GM12878 (cell line): ENCODE measurements around the gene TSEN34. TPM values are rescaled to one million over a fixed set of nuclear protein-coding genes. Genes with fewer than 3 reads are reported as not detected.

Experiments
- ATF7 ChIP-seq: fragments of 450-650 bp; IDR thresholded peaks from 2 replicates; pipeline ENCODE4 v1.6.1; 2016; ENCODE audit warnings: low read depth, mild to moderate bottlenecking
- CBFB ChIP-seq: IDR thresholded peaks from 2 replicates; pipeline ENCODE4 v1.6.1; 2016; ENCODE audit warnings: antibody characterized with exemption, low read depth
- CEBPB ChIP-seq, 2 experiments: fragments of 150-350 bp in 1 of 2; IDR thresholded peaks; 2 replicates each; pipeline ENCODE4 v1.6.1; 2012 to 2014; ENCODE audit warnings: low read depth in 2 of 2, low read length in 2 of 2, borderline replicate concordance in 1 of 2, inconsistent platforms in 1 of 2
- CHD1 ChIP-seq: IDR thresholded peaks from 2 replicates; pipeline ENCODE4 v1.6.1; 2012; ENCODE audit warnings: low read depth, low read length, improper control_type of control experiment
- ELK1 ChIP-seq: IDR thresholded peaks from 2 replicates; pipeline ENCODE4 v1.6.1; 2012; ENCODE audit warnings: low read depth, low read length, improper control_type of control experiment
- EP300 ChIP-seq, 2 experiments: fragments of 150-350 bp in 1 of 2; IDR thresholded peaks; 2 replicates each; pipeline ENCODE4 v1.6.1; 2011 to 2012; ENCODE audit warnings: low read depth in 2 of 2, low read length in 2 of 2, borderline replicate concordance in 1 of 2, improper control_type of control experiment in 1 of 2, inconsistent platforms in 1 of 2; ENCODE audit not compliant: control insufficient read depth in 1 of 2
- FOXK2 ChIP-seq: fragments of 450-650 bp; IDR thresholded peaks from 2 replicates; pipeline ENCODE4 v1.6.1; 2017; ENCODE audit warnings: mild to moderate bottlenecking, moderate library complexity
- HDAC2 ChIP-seq: fragments of 200-600 bp; sonication (generic); IDR thresholded peaks from 2 replicates; pipeline ENCODE4 v1.6.1; 2017
- HDAC6 ChIP-seq: fragments of 200-600 bp; sonication (generic); IDR thresholded peaks from one replicate; pipeline ENCODE4 v1.8.0; 2017; ENCODE audit warnings: antibody characterized with exemption; ENCODE audit not compliant: unreplicated experiment
- JUND ChIP-seq: IDR thresholded peaks from 2 replicates; pipeline ENCODE4 v1.6.1; 2012; ENCODE audit warnings: low read depth, mild to moderate bottlenecking, low read length, improper control_type of control experiment, moderate library complexity
- KAT2A ChIP-seq: conservative IDR thresholded peaks from 2 replicates; pipeline ENCODE4 v1.6.1; 2011; ENCODE audit warnings: low read depth, low read length; ENCODE audit not compliant: control insufficient read depth
- MTA3 ChIP-seq: IDR thresholded peaks from 2 replicates; pipeline ENCODE4 v1.6.1; 2012; ENCODE audit warnings: low read length, inconsistent platforms, borderline replicate concordance
- MYB ChIP-seq: fragments of 150-350 bp; IDR thresholded peaks from 2 replicates; pipeline ENCODE4 v1.6.1; 2014; ENCODE audit warnings: mild to moderate bottlenecking, low read depth, low read length, borderline replicate concordance
- NR2C1 ChIP-seq: fragments of 450-650 bp; IDR thresholded peaks from 2 replicates; pipeline ENCODE4 v1.6.1; 2017; ENCODE audit warnings: antibody characterized with exemption, mild to moderate bottlenecking, moderate library complexity
- NR2C2 ChIP-seq: IDR thresholded peaks from 2 replicates; pipeline ENCODE4 v1.6.1; 2011; ENCODE audit warnings: borderline replicate concordance, low read depth; ENCODE audit not compliant: control insufficient read depth, insufficient read length
- SP1 ChIP-seq: IDR thresholded peaks from one replicate; pipeline ENCODE4 v1.6.1; 2011; ENCODE audit warnings: low read depth, low read length
- SRF ChIP-seq, 2 experiments: IDR thresholded peaks; 2 replicates each; pipeline ENCODE4 v1.6.1; 2011; ENCODE audit warnings: low read depth in 2 of 2, low read length in 2 of 2, mild to moderate bottlenecking in 1 of 2, moderate library complexity in 1 of 2
- TBL1XR1 ChIP-seq: IDR thresholded peaks from 2 replicates; pipeline ENCODE4 v1.6.1; 2012; ENCODE audit warnings: low read depth, low read length, improper control_type of control experiment
- USF1 ChIP-seq: IDR thresholded peaks from 2 replicates; pipeline ENCODE4 v1.6.1; 2011; ENCODE audit warnings: borderline replicate concordance, low read depth, mild to moderate bottlenecking, moderate library complexity, mixed read lengths, low read length; ENCODE audit not compliant: insufficient read depth; ENCODE audit errors: extremely low read length
- YY1 ChIP-seq: IDR thresholded peaks from 2 replicates; pipeline ENCODE4 v1.6.1; 2011; ENCODE audit warnings: low read depth, mild to moderate bottlenecking, low read length
- ZBED1 ChIP-seq: IDR thresholded peaks from 2 replicates; pipeline ENCODE4 v1.6.1; 2016; ENCODE audit warnings: borderline replicate concordance
- ZNF274 ChIP-seq: IDR thresholded peaks from one replicate; pipeline ENCODE4 v1.8.0; 2011; ENCODE audit not compliant: insufficient read length, insufficient read depth
- polyA plus RNA-seq, 11 experiments: library from polyadenylated mRNA; depleted of rRNA in 4 of 11; unstranded in 6 of 11; stranded (reverse) in 5 of 11; fragments of >200 nt; fragmentation: Nextera tagmentation in 4 of 11; fragmentation: Illumina TruSeq in 1 of 11; extraction: Ambion mirVana in 4 of 11; extraction: Trizol in 1 of 11; gene quantifications; 1 replicate in 1 of 11; 2 replicates in 10 of 11; pipeline versions ENCODE4 v1.2.1 to v1.2.3, GENCODE V29; 2011 to 2016; ENCODE audit warnings: inconsistent platforms in 2 of 11, missing spikeins in 2 of 11, low read depth in 1 of 11
- total RNA-seq, 4 experiments: library from RNA; depleted of rRNA in 3 of 4; stranded (reverse); fragments of >200 nt in 3 of 4; fragmentation: Illumina TruSeq in 1 of 4; extraction: Trizol in 1 of 4; gene quantifications; 2 replicates each; pipeline versions ENCODE4 v1.2.1 to v1.2.3, GENCODE V29; 2013 to 2021
- TF ChIP-seq, protein P1 (sequence below): fragments of 450-650 bp; IDR thresholded peaks from 2 replicates; pipeline ENCODE4 v1.6.1; 2017; ENCODE audit warnings: mild to moderate bottlenecking, moderate library complexity
- TF ChIP-seq, protein P2 (sequence below): IDR thresholded peaks from 2 replicates; pipeline ENCODE4 v1.6.1; 2012; ENCODE audit warnings: low read depth, low read length, improper control_type of control experiment

The TSEN34 gene
- total and polyA plus RNA-seq, 10 of the 15 experiments (the other 5 are each of a cell fraction or from before 2014, with no cell fraction given) = 1.0 to 35.9 (median 16.8) TPM

DNA sequence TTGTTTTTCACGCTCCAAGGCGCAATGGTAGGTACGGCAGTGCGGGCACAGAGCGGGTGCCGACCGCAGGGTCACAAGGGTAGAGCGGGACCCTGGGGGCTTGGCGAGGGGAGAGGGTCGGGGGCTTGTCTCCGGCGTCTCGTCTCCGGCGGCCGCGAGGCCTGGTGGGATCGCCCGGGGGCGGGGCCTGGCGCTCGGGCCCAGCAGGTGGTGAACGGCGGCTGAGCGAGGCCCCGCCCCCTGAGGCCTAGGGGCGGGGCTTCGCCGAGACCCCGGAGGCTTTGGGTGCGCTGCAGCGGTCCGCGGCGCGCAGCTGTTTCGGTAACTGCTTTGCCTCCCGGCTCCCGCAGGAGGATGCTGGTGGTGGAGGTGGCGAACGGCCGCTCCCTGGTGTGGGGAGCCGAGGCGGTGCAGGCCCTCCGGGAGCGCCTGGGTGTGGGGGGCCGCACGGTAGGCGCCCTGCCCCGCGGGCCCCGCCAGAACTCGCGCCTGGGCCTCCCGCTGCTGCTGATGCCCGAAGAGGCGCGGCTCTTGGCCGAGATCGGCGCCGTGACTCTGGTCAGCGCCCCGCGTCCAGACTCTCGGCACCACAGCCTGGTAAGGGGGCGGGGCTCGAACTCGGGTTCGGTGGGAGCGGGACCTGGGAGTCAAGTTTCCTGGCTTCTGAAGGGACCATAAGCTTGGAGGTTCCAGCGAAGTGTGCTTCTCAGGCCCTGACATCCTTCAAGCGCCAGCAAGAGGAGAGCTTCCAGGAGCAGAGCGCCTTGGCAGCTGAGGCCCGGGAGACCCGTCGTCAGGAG, at the start of gene TSEN34 (continued):
- peak; percentile 39; the same call in 1 of the 2 replicates for TF ChIP-seq YY1
- TF ChIP-seq HDAC2 = no peak
- TF ChIP-seq, protein P1, sequence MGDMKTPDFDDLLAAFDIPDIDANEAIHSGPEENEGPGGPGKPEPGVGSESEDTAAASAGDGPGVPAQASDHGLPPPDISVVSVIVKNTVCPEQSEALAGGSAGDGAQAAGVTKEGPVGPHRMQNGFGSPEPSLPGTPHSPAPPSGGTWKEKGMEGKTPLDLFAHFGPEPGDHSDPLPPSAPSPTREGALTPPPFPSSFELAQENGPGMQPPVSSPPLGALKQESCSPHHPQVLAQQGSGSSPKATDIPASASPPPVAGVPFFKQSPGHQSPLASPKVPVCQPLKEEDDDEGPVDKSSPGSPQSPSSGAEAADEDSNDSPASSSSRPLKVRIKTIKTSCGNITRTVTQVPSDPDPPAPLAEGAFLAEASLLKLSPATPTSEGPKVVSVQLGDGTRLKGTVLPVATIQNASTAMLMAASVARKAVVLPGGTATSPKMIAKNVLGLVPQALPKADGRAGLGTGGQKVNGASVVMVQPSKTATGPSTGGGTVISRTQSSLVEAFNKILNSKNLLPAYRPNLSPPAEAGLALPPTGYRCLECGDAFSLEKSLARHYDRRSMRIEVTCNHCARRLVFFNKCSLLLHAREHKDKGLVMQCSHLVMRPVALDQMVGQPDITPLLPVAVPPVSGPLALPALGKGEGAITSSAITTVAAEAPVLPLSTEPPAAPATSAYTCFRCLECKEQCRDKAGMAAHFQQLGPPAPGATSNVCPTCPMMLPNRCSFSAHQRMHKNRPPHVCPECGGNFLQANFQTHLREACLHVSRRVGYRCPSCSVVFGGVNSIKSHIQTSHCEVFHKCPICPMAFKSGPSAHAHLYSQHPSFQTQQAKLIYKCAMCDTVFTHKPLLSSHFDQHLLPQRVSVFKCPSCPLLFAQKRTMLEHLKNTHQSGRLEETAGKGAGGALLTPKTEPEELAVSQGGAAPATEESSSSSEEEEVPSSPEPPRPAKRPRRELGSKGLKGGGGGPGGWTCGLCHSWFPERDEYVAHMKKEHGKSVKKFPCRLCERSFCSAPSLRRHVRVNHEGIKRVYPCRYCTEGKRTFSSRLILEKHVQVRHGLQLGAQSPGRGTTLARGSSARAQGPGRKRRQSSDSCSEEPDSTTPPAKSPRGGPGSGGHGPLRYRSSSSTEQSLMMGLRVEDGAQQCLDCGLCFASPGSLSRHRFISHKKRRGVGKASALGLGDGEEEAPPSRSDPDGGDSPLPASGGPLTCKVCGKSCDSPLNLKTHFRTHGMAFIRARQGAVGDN = no peak; the same call in 1 of the 2 replicates
- TF ChIP-seq EP300 (IDR thresholded peaks at IDR 0.05; ENCODE audit: borderline replicate concordance in 1 of 2, control insufficient read depth in 1 of 2, low read depth in 2 of 2, low read length in 2 of 2) = no peak
- no peak for TF ChIP-seq SRF (IDR thresholded peaks at IDR 0.05; ENCODE audit: low read depth in 2 of 2, low read length in 2 of 2)
- no peak for TF ChIP-seq MYB
- peak; percentile 81 for TF ChIP-seq FOXK2
- TF ChIP-seq, protein P2, sequence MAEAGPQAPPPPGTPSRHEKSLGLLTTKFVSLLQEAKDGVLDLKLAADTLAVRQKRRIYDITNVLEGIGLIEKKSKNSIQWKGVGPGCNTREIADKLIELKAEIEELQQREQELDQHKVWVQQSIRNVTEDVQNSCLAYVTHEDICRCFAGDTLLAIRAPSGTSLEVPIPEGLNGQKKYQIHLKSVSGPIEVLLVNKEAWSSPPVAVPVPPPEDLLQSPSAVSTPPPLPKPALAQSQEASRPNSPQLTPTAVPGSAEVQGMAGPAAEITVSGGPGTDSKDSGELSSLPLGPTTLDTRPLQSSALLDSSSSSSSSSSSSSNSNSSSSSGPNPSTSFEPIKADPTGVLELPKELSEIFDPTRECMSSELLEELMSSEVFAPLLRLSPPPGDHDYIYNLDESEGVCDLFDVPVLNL = 0 out of 2 replicates have a peak, but pooled peaks have one; percentile 7
- no peak for TF ChIP-seq MTA3
- TF ChIP-seq TBL1XR1 = no peak
- TF ChIP-seq USF1 = no peak
- TF ChIP-seq CHD1 = 0 out of 2 replicates have a peak, but pooled peaks have one; percentile 39
- no peak for TF ChIP-seq JUND
- TF ChIP-seq NR2C1 = no peak
- peak; percentile 78; the same call in 1 of the 2 replicates for TF ChIP-seq ATF7
- TF ChIP-seq NR2C2 = no peak
- TF ChIP-seq ZBED1 = no peak
- TF ChIP-seq CEBPB (IDR thresholded peaks at IDR 0.05; ENCODE audit: borderline replicate concordance in 1 of 2, low read depth in 2 of 2, low read length in 2 of 2) = no peak
- no peak for TF ChIP-seq HDAC6
- TF ChIP-seq ZNF274 = no peak
- TF ChIP-seq CBFB = no peak
- TF ChIP-seq KAT2A = no peak
- TF ChIP-seq SP1 = peak; percentile 41
- no peak for TF ChIP-seq ELK1
